ENCODE results near the gene VENTX. TPM values are rescaled to one million over a fixed set of nuclear protein-coding genes. Genes with fewer than 3 reads are reported as not detected.

VENTX gene
- total RNA-seq, 1 donor: not detected

DNA sequence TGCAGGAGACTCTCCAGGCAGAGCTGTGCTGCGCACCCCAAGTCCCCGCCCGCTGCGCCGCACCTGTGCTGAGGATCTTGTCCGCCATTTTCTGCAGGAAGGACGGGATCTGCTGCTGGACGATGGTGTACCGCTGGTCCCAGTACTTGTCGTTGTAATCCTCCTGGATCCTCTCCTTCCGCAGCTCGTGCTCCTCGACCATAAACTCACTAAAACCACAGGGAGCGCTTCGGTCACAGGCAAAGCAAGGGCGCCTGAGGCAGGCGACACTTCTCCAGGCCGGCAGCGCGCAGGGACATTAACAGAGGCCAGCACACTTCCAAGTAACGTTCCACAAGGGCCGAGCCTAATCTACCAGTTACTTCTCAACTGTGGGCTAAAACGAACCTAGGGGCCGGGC is 52.1 kb downstream of the VENTX start:
- DNase-seq (ENCODE audit: low read depth): no peak
- no peak overlapping the region for H3K4me3 ChIP-seq (ENCODE audit: low read depth, low read length)
- TF ChIP-seq CTCF (IDR thresholded peaks at IDR 0.05; ENCODE audit: insufficient read depth, low read length): no peak

Other genes with a start within 250 kb of the VENTX start
- not detected in 2 replicates for gene ADGRA1, start 149.9 kb upstream of the VENTX start, total RNA-seq (ENCODE audit: low replicate concordance)
- under 0.01 and 0.41 TPM in 2 replicates for gene KNDC1, start 77.6 kb upstream of the VENTX start, total RNA-seq (ENCODE audit: low replicate concordance)
- not detected in 2 replicates for gene UTF1, start 7.6 kb upstream of the VENTX start, total RNA-seq (ENCODE audit: low replicate concordance)
- 0.36 TPM in 1 of 2 replicates, not detected in the other for gene ADAM8, start 39.0 kb downstream of the VENTX start, total RNA-seq (ENCODE audit: low replicate concordance)
- gene TUBGCP2, start 71.0 kb downstream of the VENTX start, total RNA-seq (ENCODE audit: low replicate concordance): 33.0 and 72.8 TPM in 2 replicates
- gene ZNF511, start 71.1 kb downstream of the VENTX start, total RNA-seq (ENCODE audit: low replicate concordance): 1.7 and 22.1 TPM in 2 replicates
- not detected in 2 replicates for gene CALY, start 99.0 kb downstream of the VENTX start, total RNA-seq (ENCODE audit: low replicate concordance)
- gene PRAP1, start 109.5 kb downstream of the VENTX start, total RNA-seq (ENCODE audit: low replicate concordance): not detected in 2 replicates
- gene FUOM, start 120.2 kb downstream of the VENTX start, total RNA-seq (ENCODE audit: low replicate concordance): 4.0 and 16.9 TPM in 2 replicates
- 33.0 and 47.3 TPM in 2 replicates for gene ECHS1, start 135.5 kb downstream of the VENTX start, total RNA-seq (ENCODE audit: low replicate concordance)
- 4.9 and 5.4 TPM in 2 replicates for gene PAOX, start 141.4 kb downstream of the VENTX start, total RNA-seq (ENCODE audit: low replicate concordance)
- gene MTG1, start 156.3 kb downstream of the VENTX start, total RNA-seq (ENCODE audit: low replicate concordance): 19.0 and 25.4 TPM in 2 replicates
- gene SPRN, start 186.8 kb downstream of the VENTX start, total RNA-seq (ENCODE audit: low replicate concordance): 0.18 and 0.82 TPM in 2 replicates
- 1.6 and 13.5 TPM in 2 replicates for gene SCART1, start 216.1 kb downstream of the VENTX start, total RNA-seq (ENCODE audit: low replicate concordance)